ENCODE data around the gene TNIK. TPM values are rescaled to one million over a fixed set of nuclear protein-coding genes. Genes with fewer than 3 reads are reported as not detected.
A peak's percentile ranks its signal among the peaks of the same experiment; 100 is the strongest.

The TNIK gene
- total RNA-seq, 1 donor from 2014 or later: 3.0 TPM

DNA sequence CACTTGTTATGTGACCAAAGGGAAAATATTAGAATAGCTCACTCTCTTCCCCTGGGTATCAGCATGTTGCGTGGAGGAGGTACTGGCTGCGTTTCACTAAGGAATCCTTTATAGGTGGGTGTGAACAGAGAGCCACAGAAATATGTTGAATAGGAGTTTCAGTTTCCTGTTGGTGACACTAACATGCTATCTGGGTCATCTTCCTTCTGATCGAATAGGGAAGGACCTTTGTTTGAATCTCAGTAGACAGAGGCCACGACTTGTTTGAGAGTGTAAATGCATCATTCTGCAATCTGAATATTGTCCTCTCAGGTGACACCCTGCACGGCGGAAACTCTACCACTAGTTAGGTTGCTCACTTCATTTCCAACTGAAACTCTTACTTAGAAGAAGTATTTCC lies 275.8 kb downstream of the TNIK start:
- no peak for ATAC-seq

DNA sequence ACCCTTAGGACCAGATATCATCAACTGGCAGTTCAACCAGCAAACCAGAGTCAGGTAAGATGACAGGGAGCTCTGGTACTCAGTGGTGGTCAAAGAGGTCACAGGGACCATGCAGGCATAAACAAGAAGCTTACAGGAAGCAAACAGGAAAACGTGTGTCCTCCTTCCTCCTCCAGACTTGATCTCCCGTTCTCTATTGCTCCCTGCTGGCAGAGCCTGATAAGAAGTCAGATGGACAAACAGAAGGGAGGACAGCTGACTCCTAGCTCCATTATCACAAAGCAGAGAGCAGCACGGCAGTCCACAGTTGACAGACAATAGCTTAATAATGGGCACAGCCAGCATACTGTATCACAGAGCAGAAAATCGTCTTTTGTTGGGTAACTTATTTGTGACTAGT lies 277.2 kb downstream of the TNIK start:
- ATAC-seq: no peak

DNA sequence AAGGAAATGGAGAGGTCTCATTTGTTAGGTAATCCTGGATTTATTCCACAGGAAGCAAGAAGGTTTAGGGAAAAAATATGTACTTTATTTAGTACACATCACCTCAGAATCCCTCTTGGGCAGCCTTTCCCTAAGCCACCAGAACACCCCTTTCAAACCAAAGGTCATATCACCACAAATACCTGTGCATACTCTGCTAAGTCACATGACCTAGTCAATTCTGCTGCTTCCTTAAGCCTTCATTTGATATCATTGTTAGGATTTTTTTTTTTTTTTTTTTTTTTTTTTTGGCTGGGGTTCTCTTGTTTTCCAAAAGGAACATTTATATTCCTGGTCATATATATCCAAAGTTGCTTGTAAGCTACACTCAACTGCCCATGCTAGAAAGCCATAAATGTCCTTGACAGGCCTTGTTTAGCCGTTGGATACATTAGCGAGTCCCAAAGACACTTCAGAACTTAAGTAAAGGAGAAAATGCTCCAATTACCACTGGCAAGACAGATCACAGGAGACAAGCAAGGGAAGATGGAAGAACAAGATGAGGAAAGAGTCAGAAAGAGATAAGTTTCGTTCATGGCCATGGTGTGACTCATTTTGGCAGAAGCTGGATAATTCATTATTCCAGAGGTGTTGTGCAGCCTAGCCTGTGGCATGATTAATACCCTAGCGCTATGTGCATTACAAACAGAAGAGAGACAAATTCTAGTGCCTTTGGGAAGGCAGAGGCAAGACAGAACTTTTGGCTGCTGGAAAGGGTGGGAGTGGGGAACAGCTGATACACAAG lies 278.1 kb downstream of the TNIK start:
- peak; percentile 62 for ATAC-seq

DNA sequence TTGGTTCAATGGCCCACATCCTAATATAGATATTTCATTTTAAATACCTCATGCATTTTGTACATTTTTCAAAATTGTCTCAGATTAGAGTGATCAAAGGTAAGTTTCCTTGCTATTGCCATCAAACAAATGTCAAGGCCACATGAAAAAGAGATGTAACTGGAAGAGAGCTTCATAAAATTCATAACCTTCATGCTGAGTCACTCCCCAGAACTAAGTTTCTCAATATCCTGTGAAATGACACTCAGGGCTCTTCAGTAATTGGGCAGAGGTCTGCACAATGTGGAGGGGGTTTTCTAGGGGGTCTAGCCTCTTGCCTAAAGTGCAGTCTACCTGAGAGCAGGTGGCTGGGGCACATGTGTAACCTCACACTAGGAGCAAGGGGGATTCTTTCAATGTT lies 281.5 kb downstream of the TNIK start:
- no peak for ATAC-seq

DNA sequence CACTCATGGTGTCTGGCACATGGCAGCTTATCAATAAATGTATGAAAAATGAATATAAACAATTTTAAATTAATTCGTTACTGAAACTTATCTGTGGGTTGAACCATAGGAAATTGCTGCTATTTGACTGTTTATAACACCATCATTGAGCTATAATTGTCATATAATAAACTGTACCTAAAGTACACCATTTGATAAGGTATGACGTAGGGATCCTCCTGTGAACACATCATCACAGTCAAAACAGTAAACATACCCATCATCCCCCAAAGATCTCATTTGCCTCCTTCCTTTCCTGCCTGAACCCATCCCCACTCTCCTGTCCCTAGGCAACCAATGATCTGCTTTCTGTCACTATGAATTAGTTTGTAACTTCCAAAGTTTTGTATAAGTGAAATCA lies 282.7 kb downstream of the TNIK start:
- ATAC-seq: no peak

DNA sequence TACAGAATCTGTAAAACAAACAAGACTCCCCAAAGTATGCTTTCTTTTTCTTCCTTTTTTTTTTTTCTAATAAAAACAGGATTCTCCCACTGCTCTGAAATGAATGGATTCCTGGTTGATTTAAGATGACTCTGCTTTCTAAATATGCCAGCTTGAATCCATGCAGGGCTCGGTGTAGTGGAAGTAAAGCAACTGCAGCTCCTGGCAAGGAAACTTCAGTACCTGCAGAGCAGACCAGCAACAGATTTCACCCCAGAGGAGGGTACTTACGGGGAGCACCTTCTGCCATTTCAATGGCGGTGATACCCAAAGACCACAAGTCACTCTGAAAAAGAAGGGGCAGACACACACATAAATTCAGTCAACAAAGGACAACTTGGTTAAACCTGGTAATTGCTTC lies 283.1 kb downstream of the TNIK start:
- ATAC-seq: no peak

DNA sequence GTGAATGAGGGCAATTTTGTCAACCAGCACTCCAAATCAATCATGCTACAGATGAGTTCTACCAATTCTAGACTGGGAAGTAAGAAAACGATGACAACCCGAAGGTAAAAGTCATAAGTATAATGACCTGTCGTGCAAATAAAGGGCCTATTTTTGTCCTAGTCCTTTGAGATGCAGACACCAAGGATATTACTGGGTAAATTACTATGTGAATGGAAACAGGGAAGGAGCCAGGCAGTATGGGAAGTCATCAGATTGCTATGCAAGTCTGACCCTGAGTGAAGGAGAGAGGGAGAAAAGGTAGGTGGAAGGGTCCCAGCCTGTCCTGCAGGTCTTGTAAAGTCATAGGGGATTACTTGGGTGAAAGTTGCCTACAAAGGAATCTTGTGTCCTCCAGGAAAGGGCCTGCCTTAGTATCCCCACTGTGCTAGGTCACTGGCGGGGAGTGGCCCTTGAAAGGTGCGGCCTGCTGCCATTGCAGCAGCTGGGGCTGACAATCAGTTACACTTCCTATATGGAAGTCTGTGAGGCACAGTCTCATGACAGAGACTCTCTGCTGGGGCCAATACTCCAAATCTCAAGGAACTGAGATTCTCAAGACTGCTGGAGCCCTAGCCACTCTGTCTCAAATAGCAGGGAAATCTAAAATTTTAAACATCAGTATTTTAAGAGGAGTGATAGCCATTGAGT lies 283.8 kb downstream of the TNIK start:
- no peak for ATAC-seq

DNA sequence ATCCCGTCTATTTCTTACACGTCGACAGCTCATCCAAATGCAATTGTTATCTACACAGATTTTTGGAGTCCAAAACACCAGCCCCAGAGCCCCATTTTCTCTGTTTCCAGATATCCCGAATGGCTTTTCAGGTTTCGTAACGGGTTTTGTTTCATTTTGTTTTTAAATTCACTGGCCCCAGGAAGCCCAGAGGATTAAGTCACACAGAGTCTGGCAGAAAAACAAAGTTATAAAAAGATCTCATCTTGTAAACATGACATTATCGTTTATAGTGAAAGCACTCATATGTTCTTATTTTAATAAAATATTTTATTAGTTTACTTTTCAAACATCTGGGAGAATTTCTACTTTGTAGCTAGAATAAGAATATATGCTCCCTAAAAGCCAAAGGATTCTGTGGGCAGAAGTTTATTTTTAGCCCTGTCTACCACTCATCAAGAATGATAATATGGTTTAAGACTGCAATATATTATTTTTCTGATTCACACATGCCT lies 284.4 kb downstream of the TNIK start:
- no peak for ATAC-seq

DNA sequence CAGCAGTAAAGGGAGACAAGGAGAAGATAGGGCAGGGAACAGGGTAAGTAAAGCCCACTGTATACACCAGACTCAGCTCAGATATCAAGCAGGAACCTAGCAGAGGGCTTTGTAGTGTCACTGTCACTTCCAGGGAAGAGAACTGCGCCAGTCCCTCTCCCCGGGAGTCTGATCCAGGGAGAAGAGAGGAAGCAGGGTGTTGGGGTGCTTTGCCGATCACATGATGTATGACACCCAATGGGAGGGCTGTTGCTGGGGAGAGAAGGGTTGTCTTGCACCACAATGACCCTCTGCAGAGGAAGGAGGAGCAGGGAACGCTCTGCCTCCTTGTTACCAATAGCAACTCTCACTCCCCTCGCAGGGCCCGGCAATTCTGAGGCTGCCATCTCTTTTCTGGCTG lies 286.5 kb downstream of the TNIK start:
- no peak for ATAC-seq

DNA sequence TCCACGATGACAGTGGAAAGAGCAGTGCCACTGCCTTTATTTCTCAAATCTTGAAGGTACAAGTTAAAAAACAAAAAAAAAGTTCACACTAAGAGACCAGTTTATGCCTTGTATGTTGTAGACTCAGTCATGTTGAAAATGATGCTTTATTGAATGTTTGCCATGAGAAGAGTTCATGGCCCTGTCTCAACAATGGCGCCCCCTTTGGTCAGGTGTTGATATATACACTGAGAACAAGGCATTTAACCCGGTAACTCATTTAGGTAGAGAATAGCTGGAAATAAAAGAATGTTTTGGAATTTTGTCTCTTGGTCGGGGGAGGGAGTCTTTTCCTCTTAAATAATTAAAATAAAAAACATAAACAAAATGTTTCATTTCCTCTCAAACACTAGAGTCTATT lies 288.1 kb downstream of the TNIK start:
- no peak for ATAC-seq

DNA sequence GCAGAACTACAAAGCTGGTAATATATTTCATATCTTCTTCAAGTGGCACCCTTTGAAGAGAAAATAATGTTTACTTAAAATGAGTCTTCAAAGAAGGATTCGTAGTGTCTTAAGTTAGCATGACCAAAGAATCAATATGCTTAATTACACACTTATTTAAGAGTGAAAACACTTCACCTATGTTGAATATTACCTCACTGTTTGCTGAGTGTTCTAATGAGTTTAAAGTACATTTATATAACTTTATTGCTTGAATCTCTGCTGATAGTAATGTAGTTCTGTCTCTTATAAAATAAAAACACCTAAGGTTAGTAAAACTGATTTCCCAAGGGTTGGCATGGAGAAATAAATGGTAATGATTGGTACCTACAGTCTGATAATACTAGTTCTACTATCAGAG lies 290.3 kb downstream of the TNIK start:
- ATAC-seq: no peak

DNA sequence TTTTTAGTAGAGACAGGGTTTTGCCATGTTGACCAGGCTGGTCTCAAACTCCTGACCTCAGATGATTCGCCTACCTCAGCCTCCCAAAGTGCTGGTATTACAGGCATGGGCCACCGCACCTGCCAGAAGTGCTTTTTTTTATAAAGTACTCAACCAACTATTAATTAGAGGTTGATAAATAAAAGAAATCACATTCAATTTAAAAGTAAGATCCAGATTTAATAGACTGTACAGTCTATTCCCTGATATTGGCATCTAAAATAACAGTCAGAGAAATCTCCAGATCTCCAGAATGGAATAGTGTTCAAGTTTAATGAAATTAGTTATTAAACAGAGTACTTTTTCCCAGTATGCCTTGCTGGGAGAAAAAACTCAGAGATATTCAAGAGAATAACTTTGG lies 290.8 kb downstream of the TNIK start:
- no peak for ATAC-seq

DNA sequence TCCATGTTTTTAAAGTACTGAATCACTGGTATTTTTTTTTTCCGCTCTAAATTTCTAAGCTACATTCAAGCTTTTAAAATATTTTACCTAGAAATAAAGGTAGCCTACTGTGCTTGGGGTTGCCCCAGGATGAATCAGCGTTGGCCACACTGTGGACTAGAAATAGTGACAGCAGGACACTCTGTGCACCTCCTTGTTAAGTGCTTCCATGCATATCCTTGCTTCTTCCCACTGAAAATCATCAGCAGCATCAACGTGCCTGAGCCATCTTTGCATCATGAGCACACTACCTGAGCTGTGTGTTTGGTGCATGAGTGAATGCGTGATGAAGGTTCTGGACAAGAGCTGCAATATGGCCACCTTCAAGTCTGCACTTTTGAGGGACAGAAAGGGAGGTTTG lies 291.7 kb downstream of the TNIK start:
- no peak for ATAC-seq

DNA sequence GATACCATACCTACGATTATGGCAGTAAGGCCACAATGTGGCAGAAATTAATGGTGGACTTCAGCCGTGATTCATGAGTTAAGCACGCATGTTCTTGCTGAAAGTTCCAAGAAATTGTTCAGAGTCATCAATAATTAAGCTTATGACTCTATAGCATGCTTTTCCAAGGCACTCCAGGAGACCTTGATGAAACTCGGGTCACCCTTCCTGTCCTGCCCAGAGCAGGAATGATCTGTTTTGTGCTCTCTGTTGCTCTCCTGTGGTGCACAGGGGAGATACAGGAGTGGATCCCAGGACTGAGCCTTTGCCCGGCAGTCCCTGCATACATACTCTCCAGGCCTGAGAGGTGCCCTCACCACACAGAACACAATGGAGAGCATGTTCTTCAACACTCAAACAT lies 292.1 kb downstream of the TNIK start:
- ATAC-seq: peak; percentile 26

DNA sequence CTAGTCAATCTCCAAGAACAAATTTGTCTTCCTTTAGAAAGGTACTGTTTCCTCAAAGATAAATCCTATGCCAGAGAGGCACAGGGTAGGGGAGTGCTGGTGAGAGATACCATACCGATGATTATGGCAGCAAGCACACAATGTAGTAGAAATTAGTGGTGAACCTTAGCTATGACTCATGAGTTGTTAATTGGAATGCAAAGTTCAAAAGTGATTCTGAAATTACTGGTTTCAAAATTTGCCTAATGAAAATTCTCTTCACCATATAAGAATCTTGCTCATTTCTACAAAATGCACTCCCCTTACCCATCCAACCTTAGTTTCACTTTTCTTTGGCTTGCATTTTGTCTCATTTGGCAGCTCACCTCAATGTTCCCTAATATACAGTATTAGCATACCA lies 294.2 kb downstream of the TNIK start:
- no peak for ATAC-seq

DNA sequence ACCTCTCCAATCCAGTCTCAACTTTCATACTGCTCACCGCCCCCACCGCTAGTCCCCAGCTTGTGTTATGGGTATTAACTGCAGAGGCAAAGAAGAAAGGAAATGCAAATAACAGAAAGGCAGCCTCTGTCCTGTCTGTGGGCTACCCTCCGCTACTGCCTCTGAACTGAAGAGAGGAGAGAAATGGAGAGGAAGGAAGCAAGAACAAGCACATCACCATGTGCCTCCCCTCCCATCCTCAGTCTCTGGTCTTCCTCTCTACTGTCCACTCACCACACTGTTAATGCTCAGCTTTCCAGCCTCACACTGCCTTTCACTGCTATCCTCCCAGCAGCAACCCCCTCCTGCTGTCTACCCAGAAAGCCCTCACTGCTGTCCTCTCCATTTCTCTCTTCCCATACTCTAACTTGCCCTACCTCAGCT lies 294.7 kb downstream of the TNIK start:
- ATAC-seq: peak; percentile 11

DNA sequence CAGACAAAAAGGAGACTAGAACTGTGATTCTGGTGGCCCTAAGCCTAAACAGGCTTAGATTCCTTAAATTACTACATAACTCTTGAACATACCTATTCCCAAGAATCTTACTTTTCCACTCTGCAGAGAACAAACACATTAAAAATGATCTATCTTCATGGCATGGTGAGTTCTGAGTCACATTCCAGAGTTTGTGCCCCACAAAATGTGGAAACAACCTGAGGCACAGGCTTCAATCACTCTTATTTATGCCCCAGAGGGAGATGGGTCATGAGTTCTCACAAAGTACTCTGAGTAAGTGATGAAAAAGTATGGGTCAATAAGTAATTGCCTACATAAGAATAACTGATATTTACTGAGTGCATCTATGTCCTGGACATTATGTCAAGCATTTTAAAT lies 296.1 kb downstream of the TNIK start:
- ATAC-seq: no peak

DNA sequence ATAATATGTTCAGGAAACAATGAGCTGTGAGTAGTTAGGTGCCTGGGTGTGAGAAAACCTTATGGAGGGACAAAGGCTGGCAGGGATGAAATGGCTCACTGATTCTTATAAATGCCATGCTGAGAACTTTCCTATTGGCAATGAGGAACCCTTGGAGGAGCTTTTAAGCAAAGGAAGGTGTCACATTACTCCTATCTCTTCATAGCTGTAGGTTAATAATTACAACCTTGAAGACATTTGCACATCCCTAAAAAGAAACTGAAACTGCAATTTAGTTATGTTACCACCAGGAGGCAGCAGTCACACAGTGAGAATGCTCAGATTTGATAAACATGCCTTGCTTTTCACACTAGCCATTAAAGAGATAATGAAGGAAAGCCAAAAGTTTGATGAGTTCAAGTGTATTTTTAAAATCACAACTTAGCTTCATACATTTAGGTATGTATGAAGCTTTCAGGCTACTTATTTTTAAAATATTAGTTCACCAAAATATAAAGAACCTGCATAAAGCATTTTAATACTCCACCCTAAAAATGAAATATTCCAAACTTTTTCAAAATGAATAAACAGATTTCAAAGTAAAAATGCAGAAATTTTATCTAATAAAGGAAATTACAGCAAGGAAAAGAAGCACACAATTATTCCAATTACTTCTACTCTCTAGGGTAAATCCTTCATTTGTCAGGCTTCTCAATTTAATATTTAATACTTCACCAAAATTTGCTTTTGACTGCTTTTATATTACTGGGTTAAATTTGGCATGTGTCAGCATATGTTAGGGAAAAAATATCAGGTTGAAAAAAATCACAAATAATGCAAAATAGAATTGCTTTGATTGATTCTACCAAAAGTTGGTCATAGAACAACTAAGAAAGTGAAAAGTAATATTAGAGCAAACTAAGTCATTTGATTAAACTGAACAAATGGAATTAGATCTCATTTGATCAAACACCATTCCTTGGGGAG lies 296.8 kb downstream of the TNIK start:
- no peak for ATAC-seq

DNA sequence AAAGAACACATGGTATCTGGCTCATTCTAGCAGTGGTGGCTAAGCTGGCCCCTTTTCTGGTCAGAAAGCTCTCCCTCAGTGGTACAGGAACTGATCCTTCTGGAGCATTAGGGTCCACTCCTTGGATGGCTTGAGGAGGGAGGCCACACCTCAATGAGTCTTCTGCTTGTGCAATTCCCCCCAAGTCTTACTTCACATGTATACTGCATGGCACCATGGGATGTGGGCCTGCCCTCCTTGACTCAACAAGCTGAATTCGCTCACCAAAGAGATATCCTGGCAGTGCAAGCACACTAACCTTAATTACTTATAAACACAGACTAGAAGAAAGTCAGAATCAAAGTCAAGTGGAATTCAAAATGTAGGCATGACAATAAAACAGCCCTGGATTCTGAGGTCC lies 299.9 kb downstream of the TNIK start:
- ATAC-seq: peak; percentile 45

DNA sequence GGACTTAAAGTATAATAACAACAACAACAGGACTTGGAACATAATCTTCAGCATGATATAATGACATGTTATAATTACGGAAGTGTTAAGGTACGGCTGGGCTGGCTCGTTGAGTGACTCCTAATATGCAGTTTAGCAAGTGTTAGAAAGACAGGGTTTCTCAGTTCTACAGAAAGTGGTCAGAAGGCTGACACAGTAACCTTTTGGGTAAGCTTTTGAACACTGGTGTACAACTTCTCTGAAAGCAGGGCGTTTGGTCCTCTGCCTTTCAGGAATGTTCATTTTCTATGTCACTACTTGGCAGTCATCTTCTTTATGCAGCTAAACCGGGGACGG lies 300.4 kb downstream of the TNIK start:
- no peak for ATAC-seq

DNA sequence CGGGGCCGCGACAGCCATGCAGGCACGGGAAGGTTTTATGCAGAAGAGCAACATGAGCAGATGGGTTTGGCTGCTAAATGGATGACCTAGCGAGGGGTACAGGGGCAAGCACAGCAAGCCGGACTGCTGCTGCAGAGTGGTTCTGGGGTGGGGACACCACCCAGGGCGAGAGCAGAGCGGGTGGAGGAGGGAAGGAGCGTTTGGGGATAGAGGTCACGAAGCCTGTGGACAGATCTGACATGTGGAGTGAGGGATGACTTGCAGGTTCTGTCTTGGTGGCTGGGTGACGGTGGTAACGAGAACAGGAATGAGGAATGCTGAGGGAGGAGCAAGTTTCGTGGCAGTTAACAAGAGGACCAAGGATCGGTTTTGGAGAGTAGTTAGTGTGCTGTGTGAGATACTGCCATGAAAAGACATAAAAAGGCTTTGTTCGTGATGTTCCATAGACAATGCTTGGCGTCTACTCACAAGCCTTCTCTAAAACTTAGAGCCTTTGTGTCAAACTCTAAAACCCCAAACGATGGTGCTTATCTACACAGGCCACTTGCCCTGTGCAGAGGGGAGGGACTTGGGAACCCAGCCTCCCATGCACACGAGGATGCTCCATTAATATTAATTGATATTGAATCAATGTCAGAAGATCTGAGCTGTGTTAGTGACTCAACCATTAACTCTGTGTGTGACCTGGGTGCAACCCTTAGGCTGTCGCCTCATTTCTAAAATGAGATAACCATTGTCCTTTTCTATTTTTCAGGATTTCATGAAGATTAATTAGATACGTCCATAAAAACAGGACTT lies 301.0 kb downstream of the TNIK start:
- ATAC-seq: no peak

DNA sequence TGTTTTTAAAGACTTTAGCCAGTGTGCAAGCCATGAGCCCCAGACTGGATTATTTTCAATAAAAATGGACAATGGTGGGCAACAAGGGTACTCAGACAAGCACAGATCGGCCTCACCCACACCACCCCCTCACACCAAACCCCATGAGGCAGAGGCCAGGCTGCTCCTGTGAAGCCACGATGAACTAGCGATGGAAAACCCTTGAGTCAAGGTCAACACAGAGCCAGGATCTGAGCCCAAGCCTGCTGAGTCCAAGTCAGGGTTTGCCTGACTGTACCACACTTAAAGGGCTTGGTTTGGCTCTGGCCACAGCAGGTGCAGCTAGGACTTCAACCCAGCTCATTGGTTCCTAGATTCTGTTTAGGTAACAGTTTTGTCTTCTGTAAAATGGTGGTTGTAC lies 302.2 kb downstream of the TNIK start:
- no peak for ATAC-seq

Data from esophagus mucosa (tissue), 1 donor.